Osteocyte (in vitro differentiated cells): ENCODE measurements around the gene LIPA. TPM values are rescaled to one million over a fixed set of nuclear protein-coding genes. Genes with fewer than 3 reads are reported as not detected.

Experiments
- DNase-seq: peaks from one replicate; pipeline ENCODE4 v3.0.0; 2021; ENCODE audit warnings: mixed read lengths; ENCODE audit not compliant: unreplicated experiment; ENCODE audit errors: extremely low spot score
- H3K27ac Mint-ChIP-seq: one replicate; pipeline ENCODE4 v1.8.0; 2021; ENCODE audit warnings: mild to moderate bottlenecking, mixed read lengths; ENCODE audit not compliant: unreplicated experiment
- H3K27me3 Mint-ChIP-seq: one replicate; pipeline ENCODE4 v1.8.0; 2021; ENCODE audit warnings: mixed read lengths; ENCODE audit not compliant: unreplicated experiment
- H3K36me3 Mint-ChIP-seq: one replicate; pipeline ENCODE4 v1.8.0; 2021; ENCODE audit warnings: mixed read lengths; ENCODE audit not compliant: unreplicated experiment
- H3K4me1 Mint-ChIP-seq: one replicate; pipeline ENCODE4 v1.8.0; 2021; ENCODE audit warnings: mixed read lengths; ENCODE audit not compliant: unreplicated experiment
- H3K4me3 Mint-ChIP-seq: one replicate; pipeline ENCODE4 v1.8.0; 2021; ENCODE audit warnings: mild to moderate bottlenecking, moderate library complexity, mixed read lengths; ENCODE audit not compliant: unreplicated experiment
- H3K9me3 Mint-ChIP-seq: one replicate; pipeline ENCODE4 v1.8.0; 2021; ENCODE audit warnings: mixed read lengths; ENCODE audit not compliant: unreplicated experiment
- total RNA-seq: library from RNA; stranded (reverse); gene quantifications from 2 replicates; pipeline ENCODE4 v1.2.1, GENCODE V29; 2021
- TF ChIP-seq, protein P1 (sequence below): fragments of 200-600 bp; sonication (generic); IDR thresholded peaks from 2 replicates; pipeline ENCODE4 v1.5.0; 2021; ENCODE audit warnings: antibody characterized with exemption, mild to moderate bottlenecking, moderate library complexity

LIPA gene
- total RNA-seq, 1 donor from 2014 or later, result 36.9 TPM

DNA sequence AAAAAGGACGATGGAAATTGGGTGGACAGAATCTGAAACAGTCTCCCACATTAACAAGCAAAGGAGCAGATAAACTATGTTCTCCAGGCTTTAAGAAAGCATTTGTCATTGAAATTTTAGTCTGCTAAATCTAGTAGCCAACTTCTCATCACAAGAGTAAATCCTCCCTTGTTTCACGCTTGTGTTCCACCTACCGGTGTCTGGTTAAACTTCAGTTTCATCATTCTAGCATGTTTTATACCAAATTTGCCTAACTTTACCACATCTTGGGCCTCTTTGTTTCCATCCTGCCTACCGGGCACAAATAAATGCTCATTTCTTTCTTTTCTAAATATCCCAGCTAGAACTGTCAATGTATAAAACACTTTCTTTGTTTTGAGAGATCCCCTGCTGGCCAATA is 5.8 kb downstream of the LIPA start:
- Mint-ChIP-seq H3K4me1 (peaks cover 8% of the 10 kb centered on the region), H3K4me3 (no peak overlapping the region), H3K9me3 (no peaks in the 10 kb centered on the region), H3K27me3 (no peaks in the 10 kb centered on the region), H3K27ac (no peak overlapping the region), H3K36me3 (peaks cover 3% of the 10 kb centered on the region)
- DNase-seq, result no peak
- TF ChIP-seq, protein P1, sequence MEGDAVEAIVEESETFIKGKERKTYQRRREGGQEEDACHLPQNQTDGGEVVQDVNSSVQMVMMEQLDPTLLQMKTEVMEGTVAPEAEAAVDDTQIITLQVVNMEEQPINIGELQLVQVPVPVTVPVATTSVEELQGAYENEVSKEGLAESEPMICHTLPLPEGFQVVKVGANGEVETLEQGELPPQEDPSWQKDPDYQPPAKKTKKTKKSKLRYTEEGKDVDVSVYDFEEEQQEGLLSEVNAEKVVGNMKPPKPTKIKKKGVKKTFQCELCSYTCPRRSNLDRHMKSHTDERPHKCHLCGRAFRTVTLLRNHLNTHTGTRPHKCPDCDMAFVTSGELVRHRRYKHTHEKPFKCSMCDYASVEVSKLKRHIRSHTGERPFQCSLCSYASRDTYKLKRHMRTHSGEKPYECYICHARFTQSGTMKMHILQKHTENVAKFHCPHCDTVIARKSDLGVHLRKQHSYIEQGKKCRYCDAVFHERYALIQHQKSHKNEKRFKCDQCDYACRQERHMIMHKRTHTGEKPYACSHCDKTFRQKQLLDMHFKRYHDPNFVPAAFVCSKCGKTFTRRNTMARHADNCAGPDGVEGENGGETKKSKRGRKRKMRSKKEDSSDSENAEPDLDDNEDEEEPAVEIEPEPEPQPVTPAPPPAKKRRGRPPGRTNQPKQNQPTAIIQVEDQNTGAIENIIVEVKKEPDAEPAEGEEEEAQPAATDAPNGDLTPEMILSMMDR, result no peak

DNA sequence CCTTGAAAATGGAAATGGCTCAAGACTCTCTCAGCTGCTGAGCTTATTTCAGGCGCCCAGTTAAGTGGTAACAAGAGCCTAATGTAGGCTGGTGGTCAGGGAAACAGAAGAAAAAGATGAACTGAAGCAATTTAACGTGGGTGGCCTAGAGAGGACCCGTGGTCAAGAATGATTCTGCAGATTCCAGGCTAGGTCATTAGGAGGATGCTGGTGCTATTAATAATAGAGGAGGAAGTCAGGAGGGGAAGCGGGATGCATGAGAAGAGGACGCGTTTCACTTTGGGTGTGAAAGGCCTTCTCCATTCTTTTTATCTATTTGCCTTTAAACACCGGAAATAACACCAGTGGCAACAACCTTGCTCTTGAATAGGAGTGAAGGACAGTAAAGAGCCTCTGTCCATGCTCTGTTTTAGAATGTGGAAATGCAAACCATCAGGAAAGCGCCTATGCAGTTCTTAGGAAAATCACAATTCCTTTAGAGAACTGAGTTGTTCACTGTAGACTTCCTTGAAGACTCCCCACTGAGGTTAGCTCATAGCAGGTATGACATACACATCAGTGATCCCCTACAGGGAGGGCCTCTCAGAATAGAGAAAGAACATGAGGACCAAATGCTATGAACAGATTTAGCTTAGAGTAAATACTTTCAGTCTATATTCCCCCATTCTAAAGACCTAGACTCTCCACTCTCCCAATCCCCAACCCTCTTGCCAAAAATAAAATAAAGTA is 8.6 kb downstream of the LIPA start:
- no peak overlapping the region for H3K27ac Mint-ChIP-seq
- H3K36me3 Mint-ChIP-seq, result peaks cover 19% of the 10 kb centered on the region
- TF ChIP-seq, protein P1, result no peak
- DNase-seq, result no peak
- H3K9me3 Mint-ChIP-seq, result no peaks in the 10 kb centered on the region
- no peak overlapping the region for H3K4me3 Mint-ChIP-seq
- H3K4me1 Mint-ChIP-seq, result peaks cover 4% of the 10 kb centered on the region
- H3K27me3 Mint-ChIP-seq, result no peaks in the 10 kb centered on the region

DNA sequence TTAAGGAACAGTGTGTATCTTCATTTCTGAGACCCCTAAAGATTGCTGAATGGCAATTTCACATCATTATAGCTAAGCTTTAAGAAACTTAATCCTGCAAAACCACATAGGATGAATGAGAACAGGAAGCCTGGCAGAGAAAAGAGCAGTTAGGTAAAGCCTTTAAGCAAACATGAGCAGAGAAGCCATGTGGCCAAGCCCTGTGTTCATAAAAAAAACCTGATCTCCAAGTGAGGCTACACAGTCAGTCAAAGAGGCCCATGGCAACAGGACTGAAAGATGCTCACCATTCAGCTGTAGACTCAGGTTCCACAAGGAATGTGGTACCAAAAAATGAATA is 9.3 kb downstream of the LIPA start:
- H3K27ac Mint-ChIP-seq, result no peak overlapping the region
- H3K27me3 Mint-ChIP-seq, result no peaks in the 10 kb centered on the region
- peaks cover 22% of the 10 kb centered on the region for H3K36me3 Mint-ChIP-seq
- H3K4me3 Mint-ChIP-seq, result no peak overlapping the region
- TF ChIP-seq, protein P1, result no peak
- no peak for DNase-seq
- H3K9me3 Mint-ChIP-seq, result no peaks in the 10 kb centered on the region
- peaks cover 4% of the 10 kb centered on the region for H3K4me1 Mint-ChIP-seq

DNA sequence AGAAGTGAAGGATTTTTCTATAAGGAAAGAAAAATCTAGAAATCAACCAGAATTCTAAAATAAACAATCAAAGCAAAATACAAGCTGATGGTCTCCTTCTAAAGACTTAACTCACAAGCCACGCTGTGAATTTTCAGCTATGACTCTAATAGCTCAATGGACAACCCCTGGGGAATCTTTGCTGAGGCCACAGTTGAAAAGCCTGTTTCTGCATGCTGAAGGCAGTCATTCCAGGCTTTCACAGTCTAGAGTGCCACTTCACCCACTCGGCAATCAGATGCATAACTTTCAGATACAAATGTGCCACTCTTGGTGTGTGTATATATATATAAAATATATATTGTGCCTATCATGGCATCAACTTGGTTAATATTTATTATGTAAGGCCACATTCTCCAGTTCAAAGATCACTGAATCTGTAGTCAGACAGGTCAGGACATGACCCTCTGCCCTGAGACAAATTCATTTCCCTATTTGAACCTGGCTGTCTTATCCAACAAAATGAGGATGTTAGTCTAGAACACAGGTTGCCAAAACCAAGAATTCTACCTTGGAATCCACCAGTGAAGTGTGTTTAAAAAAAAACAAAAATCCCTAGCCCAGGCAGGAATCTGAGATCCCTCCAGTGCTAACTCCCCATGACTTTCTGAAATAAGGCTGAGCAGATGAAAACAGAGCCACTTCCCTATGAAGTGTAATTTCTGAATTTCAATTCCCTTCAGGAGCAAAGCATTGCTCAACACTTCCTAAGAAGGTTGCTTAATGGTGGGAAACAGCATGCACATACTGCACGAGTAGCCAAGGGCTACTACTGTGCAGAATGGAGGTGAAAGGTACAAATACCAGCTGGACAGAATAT is 9.9 kb downstream of the LIPA start:
- Mint-ChIP-seq H3K27me3 (no peaks in the 10 kb centered on the region), H3K36me3 (peaks cover 22% of the 10 kb centered on the region), H3K4me1 (peaks cover 4% of the 10 kb centered on the region), H3K4me3 (no peak overlapping the region), H3K27ac (no peak overlapping the region), H3K9me3 (no peaks in the 10 kb centered on the region)
- no peak for DNase-seq
- TF ChIP-seq, protein P1, result no peak

DNA sequence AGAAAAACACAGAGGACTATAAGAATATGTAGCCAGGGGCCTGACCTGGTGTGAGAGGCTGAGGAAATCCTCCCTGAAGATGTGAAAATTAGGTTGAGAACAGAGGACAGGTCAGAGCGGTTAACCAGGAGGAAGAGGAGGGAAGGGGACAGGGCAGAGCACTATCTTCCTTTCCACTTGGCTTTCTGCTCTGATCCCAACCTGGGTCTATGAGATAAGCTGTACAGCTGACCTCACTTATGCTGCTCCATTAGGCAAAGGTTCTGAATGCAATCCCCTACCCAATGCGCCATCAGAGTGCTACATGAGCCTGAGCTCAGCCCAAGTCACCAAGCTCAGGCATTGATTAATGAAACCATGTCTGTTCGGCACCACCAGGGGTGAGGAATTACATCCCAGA is 10.5 kb downstream of the LIPA start:
- TF ChIP-seq, protein P1, result no peak
- Mint-ChIP-seq H3K9me3 (no peaks in the 10 kb centered on the region), H3K27me3 (no peaks in the 10 kb centered on the region), H3K27ac (no peak overlapping the region), H3K4me1 (peaks cover 4% of the 10 kb centered on the region), H3K36me3 (peaks cover 26% of the 10 kb centered on the region), H3K4me3 (no peak overlapping the region)
- no peak for DNase-seq
